ENCODE measurements around the gene C17orf113.

DNA sequence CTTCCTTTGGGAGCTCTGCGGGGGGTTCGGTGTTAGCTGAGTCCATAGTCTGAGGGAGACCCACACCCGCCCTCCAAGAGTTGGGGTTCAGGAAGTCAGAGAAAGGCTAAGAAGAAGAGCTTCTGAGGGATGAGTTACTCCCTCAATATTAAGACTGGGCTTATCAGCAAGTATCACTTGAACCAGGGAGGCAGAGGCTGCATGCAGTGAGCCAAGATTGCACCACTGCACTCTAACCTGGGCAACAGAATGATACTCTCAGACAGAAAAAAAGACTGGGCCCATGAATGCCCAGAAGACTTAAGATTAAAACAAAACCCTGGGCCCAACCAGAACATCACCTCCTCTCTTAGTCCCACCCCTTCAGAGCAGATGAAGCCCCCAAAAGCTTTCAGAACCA, 24.5 kb downstream of the C17orf113 start:
- TF ChIP-seq, protein P1, sequence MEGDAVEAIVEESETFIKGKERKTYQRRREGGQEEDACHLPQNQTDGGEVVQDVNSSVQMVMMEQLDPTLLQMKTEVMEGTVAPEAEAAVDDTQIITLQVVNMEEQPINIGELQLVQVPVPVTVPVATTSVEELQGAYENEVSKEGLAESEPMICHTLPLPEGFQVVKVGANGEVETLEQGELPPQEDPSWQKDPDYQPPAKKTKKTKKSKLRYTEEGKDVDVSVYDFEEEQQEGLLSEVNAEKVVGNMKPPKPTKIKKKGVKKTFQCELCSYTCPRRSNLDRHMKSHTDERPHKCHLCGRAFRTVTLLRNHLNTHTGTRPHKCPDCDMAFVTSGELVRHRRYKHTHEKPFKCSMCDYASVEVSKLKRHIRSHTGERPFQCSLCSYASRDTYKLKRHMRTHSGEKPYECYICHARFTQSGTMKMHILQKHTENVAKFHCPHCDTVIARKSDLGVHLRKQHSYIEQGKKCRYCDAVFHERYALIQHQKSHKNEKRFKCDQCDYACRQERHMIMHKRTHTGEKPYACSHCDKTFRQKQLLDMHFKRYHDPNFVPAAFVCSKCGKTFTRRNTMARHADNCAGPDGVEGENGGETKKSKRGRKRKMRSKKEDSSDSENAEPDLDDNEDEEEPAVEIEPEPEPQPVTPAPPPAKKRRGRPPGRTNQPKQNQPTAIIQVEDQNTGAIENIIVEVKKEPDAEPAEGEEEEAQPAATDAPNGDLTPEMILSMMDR (IDR thresholded peaks at IDR 0.05) = no peak
- TF ChIP-seq EP300 (IDR thresholded peaks at IDR 0.05) (no peak), POLR2AphosphoS5 (IDR thresholded peaks at IDR 0.05) (no peak)
